Measurements from ENCODE around the gene RUSC1. TPM values are rescaled to one million over a fixed set of nuclear protein-coding genes. Genes with fewer than 3 reads are reported as not detected.

The RUSC1 gene, protein sequence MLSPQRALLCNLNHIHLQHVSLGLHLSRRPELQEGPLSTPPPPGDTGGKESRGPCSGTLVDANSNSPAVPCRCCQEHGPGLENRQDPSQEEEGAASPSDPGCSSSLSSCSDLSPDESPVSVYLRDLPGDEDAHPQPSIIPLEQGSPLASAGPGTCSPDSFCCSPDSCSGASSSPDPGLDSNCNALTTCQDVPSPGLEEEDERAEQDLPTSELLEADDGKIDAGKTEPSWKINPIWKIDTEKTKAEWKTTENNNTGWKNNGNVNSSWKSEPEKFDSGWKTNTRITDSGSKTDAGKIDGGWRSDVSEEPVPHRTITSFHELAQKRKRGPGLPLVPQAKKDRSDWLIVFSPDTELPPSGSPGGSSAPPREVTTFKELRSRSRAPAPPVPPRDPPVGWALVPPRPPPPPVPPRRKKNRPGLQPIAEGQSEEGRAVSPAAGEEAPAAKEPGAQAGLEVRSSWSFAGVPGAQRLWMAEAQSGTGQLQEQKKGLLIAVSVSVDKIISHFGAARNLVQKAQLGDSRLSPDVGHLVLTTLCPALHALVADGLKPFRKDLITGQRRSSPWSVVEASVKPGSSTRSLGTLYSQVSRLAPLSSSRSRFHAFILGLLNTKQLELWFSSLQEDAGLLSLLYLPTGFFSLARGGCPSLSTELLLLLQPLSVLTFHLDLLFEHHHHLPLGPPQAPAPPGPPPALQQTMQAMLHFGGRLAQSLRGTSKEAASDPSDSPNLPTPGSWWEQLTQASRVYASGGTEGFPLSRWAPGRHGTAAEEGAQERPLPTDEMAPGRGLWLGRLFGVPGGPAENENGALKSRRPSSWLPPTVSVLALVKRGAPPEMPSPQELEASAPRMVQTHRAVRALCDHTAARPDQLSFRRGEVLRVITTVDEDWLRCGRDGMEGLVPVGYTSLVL
- 10 to 100 TPM; 20.8 to 29.7 (median 24.5) TPM for total RNA-seq
- polyA plus RNA-seq: 23.2 TPM
- long read RNA-seq, donor 1, transcript RUSC1-203 (9 exons, 1,968 nt): major isoform, 10 of 65 reads
- long read RNA-seq, donor 1, transcript RUSC1-204 (10 exons, 3,403 nt): minor isoform, 9 of 65 reads
- long read RNA-seq, donor 1, transcript RUSC1-202 (9 exons, 2,503 nt): minor isoform, 6 of 65 reads
- long read RNA-seq, donor 1, partial matches to known transcripts: 22 of 65 reads
- long read RNA-seq, donor 1, other reads (novel, unspliced or antisense): 9 of 65 reads
- long read RNA-seq, donor 2, transcript RUSC1-214 (8 exons, 1,700 nt): major isoform, 5 of 28 reads
- long read RNA-seq, donor 2, partial matches to known transcripts: 7 of 28 reads
- long read RNA-seq, donor 2, other reads (novel, unspliced or antisense): 6 of 28 reads
- long read RNA-seq, donor 3, transcript RUSC1-214 (8 exons, 1,700 nt): major isoform, 16 of 95 reads
- long read RNA-seq, donor 3, transcript RUSC1-202 (9 exons, 2,503 nt): minor isoform, 5 of 95 reads
- long read RNA-seq, donor 3, transcript RUSC1-203 (9 exons, 1,968 nt): minor isoform, 13 of 95 reads
- long read RNA-seq, donor 3, transcript RUSC1-201 (8 exons, 2,163 nt): minor isoform, 9 of 95 reads
- long read RNA-seq, donor 3, partial matches to known transcripts: 28 of 95 reads
- long read RNA-seq, donor 3, other reads (novel, unspliced or antisense): 23 of 95 reads
- long read RNA-seq, donor 4, transcript RUSC1-204 (10 exons, 3,403 nt): major isoform, 5 of 29 reads
- long read RNA-seq, donor 4, partial matches to known transcripts: 6 of 29 reads
- long read RNA-seq, donor 4, other reads (novel, unspliced or antisense): 8 of 29 reads

DNA sequence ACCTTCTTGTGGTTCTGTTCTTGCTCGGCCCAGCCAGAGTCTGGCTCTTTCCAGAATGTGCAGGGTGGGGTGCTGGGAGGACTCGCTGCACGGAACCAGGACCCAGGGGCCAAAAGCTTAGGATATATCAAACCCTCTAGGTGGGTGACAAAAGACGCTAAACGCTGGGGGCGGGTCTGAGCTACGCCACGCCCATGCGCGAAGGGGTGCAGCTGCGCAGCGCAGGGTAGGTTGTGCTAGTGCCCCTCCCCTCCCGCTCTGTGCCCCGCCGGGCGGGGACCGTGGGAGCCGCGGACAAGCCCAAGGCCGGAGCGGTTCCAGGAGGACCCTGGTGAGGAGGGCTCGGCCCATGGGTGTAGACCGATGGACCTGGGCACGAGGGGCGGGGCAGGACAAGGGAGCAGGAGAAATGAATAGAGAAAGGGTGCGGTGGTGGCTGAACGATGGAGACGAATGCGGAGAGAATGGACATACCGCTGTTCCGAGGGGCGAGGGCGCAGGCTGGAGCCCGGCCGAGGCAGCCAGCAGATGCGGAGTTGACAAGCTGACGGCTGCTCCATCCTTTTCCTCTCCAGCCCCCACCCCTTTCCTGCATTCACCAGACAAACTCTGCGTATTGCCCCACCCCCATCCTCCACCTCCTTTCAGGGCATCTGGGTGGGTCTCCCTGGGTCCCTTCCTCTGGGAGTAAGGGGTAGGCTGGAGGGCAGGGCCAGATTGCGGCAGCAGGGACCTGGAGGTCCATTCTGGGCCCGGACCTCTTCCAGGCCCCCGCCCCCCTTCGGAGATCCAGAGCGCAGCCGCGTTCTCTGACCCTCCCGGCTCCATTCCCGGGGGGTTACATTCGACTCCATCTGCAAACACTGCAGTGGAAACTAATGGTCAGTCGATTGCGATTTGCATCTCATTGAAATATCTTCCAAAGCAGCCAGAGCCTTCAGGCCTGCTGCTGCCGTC is at the start of gene RUSC1:
Gene RUSC1 (plus strand): TSS at position 234 of the 957 bp plus-strand sequence. CDS start 880 bp downstream, outside the sequence.
- intact Hi-C loops (cut with DNase I): loop anchor here (5.0 to 10.0 kb wide), 4 partner anchors 44 to 184 kb away; partner anchors contain the start of genes HCN3 (in 4 of the 4) and ENTREP3 (in 1 of the 4)
- Histone ChIP-seq H3K27ac (ENCODE audit: low read length) (peak within 1 kb of the TSS; percentile 51), H3K4me1 (ENCODE audit: control insufficient read depth, insufficient read depth, low read length) (peaks cover 4% of the 10 kb centered on the region), H3K9me3 (ENCODE audit: control insufficient read depth, low read length) (no peaks in the 10 kb centered on the region), H3K4me3 (ENCODE audit: low read length) (peak within 1 kb of the TSS; percentile 49), H3K27me3 (ENCODE audit: control insufficient read depth, insufficient read depth) (no peaks in the 10 kb centered on the region)
- ATAC-seq: peak; percentile 54 to 59
- WGBS: 7% methylated on average over 51 of the region's 51 CpGs
- DNase-seq: peak; percentile 89 to 96 (median 96)

DNA sequence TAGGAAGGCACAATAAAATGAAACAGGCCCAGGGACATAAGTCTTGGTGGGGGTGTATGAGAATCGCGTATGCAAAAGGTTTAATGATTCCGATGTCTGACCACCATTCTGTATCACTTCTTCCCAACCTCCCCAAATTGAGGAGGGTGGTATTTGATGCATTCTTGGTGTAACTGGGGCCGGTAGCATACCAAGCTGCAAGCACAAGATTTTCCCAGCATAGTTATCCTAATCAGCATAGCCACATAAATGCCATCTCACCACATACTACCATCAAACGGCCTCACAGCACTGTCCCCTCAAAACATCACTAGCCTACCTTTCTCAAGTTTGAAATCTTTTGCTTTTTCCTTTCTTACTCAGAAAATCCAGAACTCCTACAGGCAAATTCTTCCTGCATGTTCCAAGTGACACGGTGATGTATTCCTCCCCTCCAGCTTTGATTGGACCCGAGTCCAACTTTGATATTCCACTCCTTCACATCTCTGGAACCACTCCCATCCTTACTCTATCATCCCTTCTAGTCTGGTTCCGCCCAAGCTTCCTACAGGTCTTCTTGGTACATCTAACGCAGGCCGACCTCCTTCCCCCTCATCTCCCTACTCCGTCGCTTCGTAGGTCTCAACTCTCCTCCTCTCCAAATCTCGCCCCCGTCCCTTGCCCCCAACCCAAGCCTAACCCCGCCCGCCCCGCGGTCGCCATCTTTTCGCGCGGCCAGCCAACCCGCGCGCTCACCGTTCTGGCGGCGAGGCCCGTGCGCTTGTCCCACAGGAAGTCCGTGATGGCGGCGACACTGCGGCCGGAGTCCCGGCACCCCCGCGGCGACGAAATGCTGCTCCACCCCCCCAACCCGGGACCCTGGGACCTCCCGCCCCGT is 48.0 kb upstream of the RUSC1 start:
- 4% methylated on average over 44 of the region's 44 CpGs for WGBS
- ATAC-seq: peak; percentile 51 to 61
- intact Hi-C loops (cut with DNase I): no loop called here
- Histone ChIP-seq H3K27ac (ENCODE audit: low read length) (peak overlapping the region; percentile 64), H3K4me3 (ENCODE audit: low read length) (peak overlapping the region; percentile 62), H3K4me1 (ENCODE audit: control insufficient read depth, insufficient read depth, low read length) (no peaks in the 10 kb centered on the region), H3K9me3 (ENCODE audit: control insufficient read depth, low read length) (no peaks in the 10 kb centered on the region), H3K27me3 (ENCODE audit: control insufficient read depth, insufficient read depth) (no peaks in the 10 kb centered on the region)
- no peak for DNase-seq

- peak; percentile 98 to 99 (median 98) for DNase-seq
- peak within 1 kb of the TSS; percentile 65 for H3K27ac ChIP-seq (ENCODE audit: low read length)
- H3K4me3 ChIP-seq (ENCODE audit: low read length): peak within 1 kb of the TSS; percentile 62
- intact Hi-C loops (cut with DNase I): no loop called here
- no peaks in the 10 kb centered on the region for H3K4me1 ChIP-seq (ENCODE audit: control insufficient read depth, insufficient read depth, low read length)
- peak; percentile 93 to 95 for ATAC-seq
- 12% methylated on average over 61 of the region's 61 CpGs for WGBS
- H3K27me3 ChIP-seq (ENCODE audit: control insufficient read depth, insufficient read depth): no peaks in the 10 kb centered on the region
- H3K9me3 ChIP-seq (ENCODE audit: control insufficient read depth, low read length): no peaks in the 10 kb centered on the region
Measured at GRCh38 chr1:155273343-155274245, 47.1 kb upstream of the RUSC1 start, which contains the start of gene CLK2. TSS of gene CLK2 (minus strand) at chr1:155273504. CDS start at chr1:155270977, 2,527 bp downstream.

- H3K4me3 ChIP-seq (ENCODE audit: low read length): peak within 1 kb of the TSS; percentile 62
- DNase-seq (peak; percentile 98 to 99 (median 99)), ATAC-seq (peak; percentile 86 to 91)
- H3K4me1 ChIP-seq (ENCODE audit: control insufficient read depth, insufficient read depth, low read length): no peaks in the 10 kb centered on the region
- H3K27me3 ChIP-seq (ENCODE audit: control insufficient read depth, insufficient read depth): no peaks in the 10 kb centered on the region
- intact Hi-C loops (cut with DNase I): loop anchor here (5.0 kb wide), 1 partner anchor 45 kb away; the partner anchor contains the start of gene RUSC1 (in 4 of the 4)
- 1% methylated on average over 68 of the region's 68 CpGs for WGBS
- H3K27ac ChIP-seq (ENCODE audit: low read length): peak within 1 kb of the TSS; percentile 6
- no peaks in the 10 kb centered on the region for H3K9me3 ChIP-seq (ENCODE audit: control insufficient read depth, low read length)
Measured at GRCh38 chr1:155277070-155277901, 43.4 kb upstream of the RUSC1 start, which contains the start of gene HCN3. TSS of gene HCN3 (plus strand) at chr1:155277463. CDS start at chr1:155277591, 128 bp downstream.

DNA sequence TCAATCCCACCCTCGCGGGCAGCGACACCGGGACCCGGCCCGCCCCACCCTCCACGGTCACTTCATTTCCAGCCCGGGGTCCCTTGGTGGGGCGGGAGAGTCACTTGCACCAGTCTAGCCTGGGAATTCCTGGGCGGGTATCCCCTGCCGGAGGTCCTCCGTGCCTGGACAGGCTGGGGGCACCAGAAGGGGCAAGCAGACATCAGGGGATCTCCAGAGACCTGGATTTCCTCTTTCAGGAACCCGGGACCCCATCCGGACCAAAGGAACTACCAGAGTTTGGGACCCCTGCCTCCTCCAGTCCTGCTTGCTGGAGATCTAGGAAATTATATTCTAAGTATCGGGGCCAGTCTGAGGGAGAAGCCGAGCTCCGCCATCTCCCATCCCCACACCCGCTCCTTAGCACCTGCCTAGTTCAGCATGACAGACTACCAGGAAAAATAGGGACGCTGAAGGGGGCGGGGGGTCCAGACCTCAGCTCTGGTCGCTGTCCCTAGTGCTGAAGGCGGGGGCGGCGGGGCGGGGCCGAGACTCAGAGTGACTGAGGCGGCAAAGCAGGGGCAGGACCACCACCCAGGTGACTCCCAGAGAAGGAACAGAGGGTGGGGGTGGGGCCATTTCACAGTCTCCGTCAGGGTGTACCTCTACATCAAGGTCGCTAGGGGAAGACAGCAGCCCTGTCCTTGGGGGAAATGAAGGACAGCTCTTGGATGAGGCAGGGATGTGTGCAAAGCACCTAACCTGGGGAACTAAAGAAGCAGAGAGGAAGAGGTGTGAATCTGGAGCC is 42.6 kb upstream of the RUSC1 start:
- ATAC-seq (peak; percentile 7 to 13), DNase-seq (peak; percentile 59 to 83 (median 82))
- Histone ChIP-seq H3K4me1 (ENCODE audit: control insufficient read depth, insufficient read depth, low read length) (no peaks in the 10 kb centered on the region), H3K9me3 (ENCODE audit: control insufficient read depth, low read length) (no peaks in the 10 kb centered on the region), H3K27ac (ENCODE audit: low read length) (no peak overlapping the region), H3K4me3 (ENCODE audit: low read length) (peak overlapping the region; percentile 62), H3K27me3 (ENCODE audit: control insufficient read depth, insufficient read depth) (no peaks in the 10 kb centered on the region)
- intact Hi-C loops (cut with DNase I): loop anchor here (5.0 kb wide), 1 partner anchor 44 kb away; the partner anchor contains the start of gene RUSC1 (in 4 of the 4)
- 1% methylated on average over 29 of the region's 29 CpGs for WGBS

DNA sequence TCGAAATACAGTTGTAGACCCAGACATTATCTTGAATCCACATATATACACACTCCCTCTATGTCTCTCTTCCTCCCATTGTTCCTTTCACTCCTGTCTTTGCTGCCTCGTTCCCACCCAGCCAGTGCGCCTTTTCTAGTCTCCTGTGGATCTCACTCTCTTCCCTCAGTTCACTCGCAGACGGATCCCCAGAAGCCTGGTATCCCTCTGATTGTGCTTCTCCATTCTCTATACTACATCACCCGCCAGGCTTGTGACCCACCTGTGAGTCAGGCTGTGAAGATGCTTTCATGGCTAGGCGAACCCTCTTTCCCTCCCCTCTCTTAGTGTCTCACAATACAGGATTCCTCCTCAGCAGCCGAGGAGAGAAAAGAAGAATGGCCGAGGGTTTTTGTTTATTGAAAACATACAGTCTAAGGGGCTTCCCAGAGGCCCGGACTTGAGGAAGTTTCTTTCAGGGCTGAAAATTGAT is 42.0 kb upstream of the RUSC1 start:
- H3K4me3 ChIP-seq (ENCODE audit: low read length): no peak overlapping the region
- H3K27me3 ChIP-seq (ENCODE audit: control insufficient read depth, insufficient read depth): no peaks in the 10 kb centered on the region
- intact Hi-C loops (cut with DNase I): loop anchor here (5.0 kb wide), 1 partner anchor 44 kb away; the partner anchor contains the start of gene RUSC1 (in 4 of the 4)
- no peaks in the 10 kb centered on the region for H3K4me1 ChIP-seq (ENCODE audit: control insufficient read depth, insufficient read depth, low read length)
- no peak for DNase-seq
- H3K27ac ChIP-seq (ENCODE audit: low read length): no peak overlapping the region
- 59% methylated on average over 10 of the region's 10 CpGs for WGBS
- no peaks in the 10 kb centered on the region for H3K9me3 ChIP-seq (ENCODE audit: control insufficient read depth, low read length)
- ATAC-seq: no peak

Data from right cardiac atrium (tissue), 5 donors.